Stimulated activated CD4-positive, alpha-beta T cell treated with anti-CD3 and anti-CD28 coated beads, Interleukin-15, amount 100 ng/mL, for 24 hours (primary cell): Measurements from ENCODE around the gene F11.
"Not testable (repeated sequence)": the region's sequence is repeated elsewhere in the genome, so short reads cannot be mapped to it uniquely, and the experiment has no call there.

Experiments
- DNase-seq: peaks from one replicate; pipeline ENCODE4 v3.0.0-alpha.2; 2020

The F11 gene

GRCh38 chr4:186265683-186266652 lies at the start of gene F11:
Gene F11, plus strand, starts transcription at chr4:186266189. Its CDS starts 948 bp downstream, at chr4:186267137.
- DNase-seq, result no peak

- no peak for DNase-seq
Observed at GRCh38 chr4:186216465-186217024, 49.4 kb upstream of the F11 start.

- DNase-seq, result no peak
Observed at GRCh38 chr4:186217733-186218293, 48.2 kb upstream of the F11 start.

GRCh38 chr4:186221624-186222023 lies 44.4 kb upstream of the F11 start:
- DNase-seq, result no peak

- no peak for DNase-seq
Observed at GRCh38 chr4:186225848-186226247, 40.1 kb upstream of the F11 start.

GRCh38 chr4:186226521-186227189 lies 39.3 kb upstream of the F11 start:
- DNase-seq, result no peak

GRCh38 chr4:186227221-186227620 lies 38.8 kb upstream of the F11 start, which contains the start of gene KLKB1:
Gene KLKB1, plus strand, starts transcription at chr4:186227507. Its CDS starts 689 bp downstream, at chr4:186228196.
- DNase-seq, result no peak

- DNase-seq, result no peak
Observed at GRCh38 chr4:186227744-186228513, 38.1 kb upstream of the F11 start.

- no peak for DNase-seq
Observed at GRCh38 chr4:186228514-186228894, 37.5 kb upstream of the F11 start.

GRCh38 chr4:186234367-186234766 lies 31.6 kb upstream of the F11 start:
- no peak for DNase-seq

- no peak for DNase-seq
Observed at GRCh38 chr4:186236126-186236525, 29.9 kb upstream of the F11 start.

- no peak for DNase-seq
Observed at GRCh38 chr4:186240452-186240847, 25.5 kb upstream of the F11 start.

- DNase-seq, result no peak
Observed at GRCh38 chr4:186240848-186241491, 25.0 kb upstream of the F11 start.

GRCh38 chr4:186241616-186242015 lies 24.4 kb upstream of the F11 start:
- DNase-seq, result no peak

- not testable (repeated sequence) for DNase-seq
Observed at GRCh38 chr4:186242031-186242430, 24.0 kb upstream of the F11 start.

- DNase-seq, result no peak
Observed at GRCh38 chr4:186243331-186243730, 22.7 kb upstream of the F11 start.

GRCh38 chr4:186244835-186245234 lies 21.2 kb upstream of the F11 start:
- DNase-seq, result no peak

GRCh38 chr4:186247062-186247752 lies 18.8 kb upstream of the F11 start:
- not testable (repeated sequence) for DNase-seq

- DNase-seq, result no peak
Observed at GRCh38 chr4:186248643-186249042, 17.3 kb upstream of the F11 start.

GRCh38 chr4:186249785-186250754 lies 15.9 kb upstream of the F11 start:
- no peak for DNase-seq
